HEK293 (cell line): Measurements from ENCODE around the gene CEP41.

Experiments used
- REPIN1 ChIP-seq: fragments of 450-650 bp; formaldehyde crosslinking; IDR thresholded peaks from 2 replicates; pipeline ENCODE4 v1.5.1; 2017; ENCODE audit warnings: missing biosample characterization, missing genetic modification characterization, low read depth
- ZNF302 ChIP-seq: fragments of 450-650 bp; formaldehyde crosslinking; IDR thresholded peaks from 2 replicates; pipeline ENCODE4 v1.5.1; 2016; ENCODE audit warnings: missing biosample characterization, missing genetic modification characterization, low read depth
- ZNF426 ChIP-seq: fragments of 450-650 bp; formaldehyde crosslinking; IDR thresholded peaks from 2 replicates; pipeline ENCODE4 v1.5.1; 2017; ENCODE audit warnings: missing biosample characterization, missing genetic modification characterization, mild to moderate bottlenecking, inconsistent platforms, moderate library complexity
- TF ChIP-seq, protein P1 (sequence below): fragments of 450-650 bp; formaldehyde crosslinking; optimal IDR thresholded peaks from 2 replicates; pipeline ENCODE3; 2016; ENCODE audit warnings: missing biosample characterization, mild to moderate bottlenecking, missing genetic modification characterization

- TF ChIP-seq, protein P1, sequence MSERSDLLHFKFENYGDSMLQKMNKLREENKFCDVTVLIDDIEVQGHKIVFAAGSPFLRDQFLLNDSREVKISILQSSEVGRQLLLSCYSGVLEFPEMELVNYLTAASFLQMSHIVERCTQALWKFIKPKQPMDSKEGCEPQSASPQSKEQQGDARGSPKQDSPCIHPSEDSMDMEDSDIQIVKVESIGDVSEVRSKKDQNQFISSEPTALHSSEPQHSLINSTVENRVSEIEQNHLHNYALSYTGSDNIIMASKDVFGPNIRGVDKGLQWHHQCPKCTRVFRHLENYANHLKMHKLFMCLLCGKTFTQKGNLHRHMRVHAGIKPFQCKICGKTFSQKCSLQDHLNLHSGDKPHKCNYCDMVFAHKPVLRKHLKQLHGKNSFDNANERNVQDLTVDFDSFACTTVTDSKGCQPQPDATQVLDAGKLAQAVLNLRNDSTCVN (tag by site-specific recombination): no peak
- TF ChIP-seq ZNF426 (tag by site-specific recombination) (no peak), REPIN1 (tag by site-specific recombination) (no peak), ZNF302 (tag by site-specific recombination) (no peak)
Observed at GRCh38 chr7:130358471-130358870, 82.3 kb downstream of the CEP41 start.
